GM19025 (cell line): ENCODE data around the gene FHAD1.

Experiments used
- ATAC-seq: cut with Tn5 transposase; IDR thresholded peaks from one replicate; pipeline ENCODE4 v1.9.1; 2021; ENCODE audit warnings: mild to moderate bottlenecking, low read depth, moderate library complexity; ENCODE audit not compliant: unreplicated experiment

FHAD1 gene

GRCh38 chr1:15342408-15342967, 95.5 kb downstream of the FHAD1 start:
- no peak for ATAC-seq

GRCh38 chr1:15343099-15343498, 96.1 kb downstream of the FHAD1 start:
- ATAC-seq: no peak

- ATAC-seq: no peak
Measured at GRCh38 chr1:15343729-15344128, 96.7 kb downstream of the FHAD1 start.

DNA sequence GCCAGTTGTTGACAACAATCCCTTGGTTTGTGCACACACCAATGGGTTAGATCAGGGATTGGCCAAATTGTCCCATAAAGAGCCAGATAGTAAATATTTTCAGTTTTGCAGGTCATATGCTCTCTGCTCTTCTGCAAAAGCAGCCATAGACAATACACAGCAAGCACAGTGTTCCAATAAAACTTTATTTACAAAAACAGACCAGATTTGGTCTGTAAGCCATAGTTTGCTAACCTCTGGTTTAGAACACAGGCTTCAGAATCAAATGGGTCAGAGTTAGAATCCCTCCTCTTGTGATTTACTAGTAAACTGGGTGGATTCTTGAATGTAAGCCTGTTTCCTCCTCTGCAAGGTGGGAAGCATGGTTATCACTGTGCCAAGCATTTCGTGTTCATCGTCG, 97.4 kb downstream of the FHAD1 start:
- ATAC-seq: no peak

DNA sequence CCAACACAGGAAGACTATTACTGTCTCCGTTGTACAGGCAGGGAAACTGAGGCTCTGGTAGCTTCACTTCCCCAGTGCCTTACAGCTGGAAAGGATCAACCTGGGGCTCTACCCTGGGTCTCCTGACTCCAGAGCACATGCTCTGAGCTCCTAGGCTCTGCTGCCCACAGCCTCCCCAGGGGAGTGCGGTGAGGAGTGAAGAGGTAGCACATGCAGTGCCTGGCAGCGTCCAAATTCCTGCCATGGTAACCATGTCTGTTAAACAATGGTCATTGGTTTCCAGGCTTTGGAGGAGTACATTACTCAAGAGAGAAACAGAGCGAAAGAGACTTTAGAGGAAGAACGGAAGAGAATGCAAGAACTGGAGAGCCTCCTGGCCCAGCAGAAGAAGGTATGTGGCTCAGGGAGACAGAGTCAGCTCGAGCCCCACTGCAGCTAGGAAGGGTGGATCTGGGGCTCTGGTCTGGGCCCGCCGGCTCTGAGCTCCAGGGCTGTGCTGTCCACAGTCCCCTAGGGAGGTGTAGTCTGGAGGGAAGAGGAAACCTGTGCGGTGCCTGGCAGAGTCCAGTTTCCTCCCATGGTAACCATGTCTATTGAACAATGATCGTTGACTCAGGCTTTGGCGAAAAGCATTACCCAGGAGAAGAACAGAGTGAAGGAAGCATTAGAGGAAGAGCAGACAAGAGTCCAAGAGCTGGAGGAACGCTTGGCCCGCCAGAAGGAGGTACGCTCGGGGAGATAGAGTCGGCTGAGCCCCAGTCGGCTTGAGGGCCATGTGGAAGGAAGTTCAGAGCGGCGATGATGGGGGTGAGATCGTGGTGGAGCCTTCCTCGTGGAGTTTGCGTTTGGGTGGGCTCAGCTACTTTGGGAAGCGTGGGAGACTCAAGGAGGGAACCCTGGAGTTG, 98.0 kb downstream of the FHAD1 start:
- ATAC-seq: no peak

DNA sequence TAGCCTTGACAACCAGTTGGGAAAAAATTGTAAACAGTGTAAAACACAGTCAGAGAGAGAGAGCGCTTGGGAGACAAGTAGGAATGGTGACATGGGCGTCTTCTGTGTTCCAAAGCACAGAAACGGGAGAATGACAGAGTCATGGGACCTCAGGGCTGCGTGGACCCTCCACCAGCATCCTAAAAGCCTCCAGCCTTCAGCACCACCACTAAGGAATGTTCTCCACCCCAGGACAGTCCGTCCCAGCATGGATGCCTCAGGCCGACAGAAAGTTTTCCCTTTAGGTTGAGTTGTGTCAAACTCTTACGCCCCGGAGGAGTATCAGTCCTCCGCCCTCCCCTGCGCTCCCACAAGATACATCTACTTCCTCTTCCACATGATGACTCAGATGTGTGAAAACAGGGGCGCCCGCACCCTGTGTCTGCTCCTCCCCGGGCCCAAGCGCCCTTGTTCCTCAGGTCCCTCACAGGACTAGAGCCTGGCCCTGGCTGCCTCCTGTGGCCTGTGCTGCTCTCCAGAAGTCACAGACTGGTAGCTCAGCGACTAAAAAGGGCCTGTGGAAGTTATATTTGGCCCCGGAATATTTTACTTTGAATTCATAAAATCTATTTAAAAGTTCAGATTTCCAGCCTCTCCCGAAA, 98.8 kb downstream of the FHAD1 start:
- ATAC-seq: no peak

DNA sequence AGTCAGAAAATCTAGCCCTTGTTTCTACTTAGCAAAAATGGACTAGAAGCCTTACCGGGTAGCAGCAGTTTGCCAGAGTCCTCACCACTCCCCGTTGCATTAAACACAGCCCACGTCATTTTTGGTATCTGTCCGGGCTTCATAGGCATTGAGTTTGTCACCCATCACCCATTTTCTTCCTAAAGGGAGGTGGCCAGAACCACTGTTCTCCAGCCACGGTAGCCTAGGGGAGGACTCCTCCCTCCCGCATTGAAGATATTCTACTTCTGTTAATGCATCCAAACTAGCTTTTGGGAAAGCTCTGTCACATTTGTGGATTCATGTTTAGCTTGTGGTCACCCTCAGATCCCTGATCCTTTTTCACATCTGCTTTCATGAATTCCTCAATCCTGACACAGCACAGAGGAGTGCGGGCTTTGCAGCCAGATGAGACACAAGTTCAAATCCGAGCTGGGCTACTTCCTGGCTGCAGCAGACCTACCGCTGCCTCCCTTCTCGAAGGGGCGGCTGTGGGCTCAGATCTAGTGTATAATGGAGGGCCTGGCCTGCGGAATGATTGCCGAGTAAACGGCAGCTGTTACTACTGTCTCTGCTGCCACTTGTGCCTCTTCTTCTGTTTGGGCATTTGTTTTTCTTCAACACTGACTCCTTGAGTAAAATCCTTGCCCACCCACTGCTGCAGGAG, 99.5 kb downstream of the FHAD1 start:
- no peak for ATAC-seq

GRCh38 chr1:15347182-15347581, 100.2 kb downstream of the FHAD1 start:
- ATAC-seq: no peak

- ATAC-seq: no peak
Measured at GRCh38 chr1:15348648-15349047, 101.6 kb downstream of the FHAD1 start.

GRCh38 chr1:15349133-15349532, 102.1 kb downstream of the FHAD1 start:
- no peak for ATAC-seq

DNA sequence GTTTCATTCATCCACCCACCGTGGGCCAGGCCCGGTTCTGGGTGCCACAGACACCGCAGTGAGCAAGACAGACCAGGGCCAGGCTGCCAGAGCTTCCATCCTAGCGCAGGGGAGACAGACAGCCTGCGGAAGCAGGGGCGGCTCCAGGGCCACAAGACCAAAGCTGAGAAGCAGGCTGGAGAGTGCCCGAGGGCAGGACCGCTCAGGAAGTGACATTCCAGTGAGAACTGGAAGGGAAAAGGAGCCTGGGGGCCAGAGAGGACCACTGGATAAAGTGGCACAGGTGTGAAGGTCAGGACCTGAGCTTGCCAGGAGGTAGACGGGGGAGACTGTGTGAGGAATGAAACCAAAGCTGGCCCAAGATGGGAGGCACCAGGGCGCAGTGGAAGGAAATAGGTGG, 103.1 kb downstream of the FHAD1 start:
- no peak for ATAC-seq

DNA sequence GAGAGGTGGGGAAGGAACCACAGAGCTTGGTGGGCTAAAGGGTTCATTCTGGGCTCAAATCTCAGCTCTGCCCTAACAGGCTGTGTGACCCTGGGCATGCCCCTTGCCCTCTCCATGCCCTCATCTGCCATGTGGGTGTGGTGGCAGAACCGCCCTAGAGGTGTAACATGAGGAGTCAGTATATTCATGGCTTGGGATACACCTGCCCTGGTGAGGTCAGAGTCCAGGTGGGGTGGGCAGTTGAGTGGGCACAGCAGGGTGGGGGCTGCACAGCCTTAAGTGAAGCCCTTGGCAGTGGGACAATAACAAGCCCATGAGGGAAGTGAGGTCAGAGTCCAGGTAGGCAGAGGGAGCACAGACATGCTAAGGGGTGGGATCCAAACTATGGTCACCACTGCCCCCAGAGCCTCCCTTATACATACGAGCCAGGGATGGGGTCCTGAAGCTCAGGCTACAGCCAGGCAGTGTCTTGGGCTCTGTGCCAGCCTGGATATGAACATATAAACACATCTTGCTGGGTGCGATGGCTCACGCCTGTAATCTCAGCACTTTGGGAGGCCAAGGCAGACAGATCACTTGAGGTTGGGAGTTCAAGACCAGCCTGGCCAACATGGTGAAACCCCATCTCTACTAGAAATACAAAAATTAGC, 103.7 kb downstream of the FHAD1 start:
- no peak for ATAC-seq

- no peak for ATAC-seq
Measured at GRCh38 chr1:15351310-15351709, 104.3 kb downstream of the FHAD1 start.

DNA sequence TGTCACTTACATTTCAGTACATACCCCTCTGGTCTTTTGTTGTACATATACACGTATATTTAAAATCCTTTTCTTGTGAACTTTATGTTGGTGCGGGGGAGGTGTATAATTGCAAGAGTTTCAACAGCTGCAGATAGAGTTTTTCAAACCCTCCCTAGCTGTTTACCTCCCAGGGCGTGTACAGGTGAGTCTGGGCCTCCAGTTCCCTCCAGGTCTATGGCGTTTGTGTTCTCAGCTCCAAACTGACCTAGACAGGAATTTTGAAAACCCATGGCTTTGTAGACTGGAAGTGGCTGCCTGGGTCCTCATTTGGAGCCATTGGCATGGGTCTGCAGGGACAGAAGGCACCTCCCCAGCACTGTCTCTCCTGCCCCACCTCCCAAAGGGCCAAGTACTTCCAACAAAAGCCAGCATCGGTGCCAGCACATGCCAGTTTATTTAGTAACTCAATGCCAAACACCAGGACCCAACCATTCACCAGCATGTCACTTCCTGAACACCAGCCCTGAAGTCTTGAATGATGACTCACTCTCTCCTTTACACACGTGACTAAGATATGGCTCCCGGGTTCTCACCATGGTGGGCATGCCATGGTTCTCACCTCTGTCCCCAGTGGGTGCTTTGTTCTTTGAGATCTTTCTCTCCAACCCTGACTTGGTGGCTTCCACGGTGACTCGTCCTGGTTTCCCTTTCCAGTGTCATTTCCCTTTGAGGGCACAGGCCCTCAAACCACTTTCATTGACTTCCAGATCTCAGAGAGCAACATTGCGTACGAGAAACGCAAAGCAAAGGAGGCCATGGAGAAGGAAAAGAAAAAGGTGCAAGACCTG, 105.3 kb downstream of the FHAD1 start:
- no peak for ATAC-seq

- ATAC-seq: no peak
Measured at GRCh38 chr1:15353839-15354579, 107.0 kb downstream of the FHAD1 start.

DNA sequence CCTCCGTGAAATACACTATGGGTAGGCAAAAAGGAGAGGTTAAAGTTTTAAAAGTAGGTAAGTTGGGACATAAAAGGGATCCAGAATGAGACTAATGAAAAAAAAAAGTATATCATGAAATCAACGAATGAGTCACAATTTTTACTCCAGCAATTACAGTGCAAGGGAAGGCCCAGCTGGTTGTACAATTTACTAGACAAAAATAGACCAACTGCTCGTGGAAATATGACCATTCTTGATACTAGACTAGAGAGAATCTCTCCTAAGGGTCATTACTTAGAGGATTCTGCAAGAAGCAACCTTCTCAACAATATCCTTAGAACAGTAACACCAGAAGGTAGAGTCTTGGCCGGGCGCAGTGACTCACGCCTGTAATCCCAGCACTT, 107.5 kb downstream of the FHAD1 start:
- no peak for ATAC-seq

DNA sequence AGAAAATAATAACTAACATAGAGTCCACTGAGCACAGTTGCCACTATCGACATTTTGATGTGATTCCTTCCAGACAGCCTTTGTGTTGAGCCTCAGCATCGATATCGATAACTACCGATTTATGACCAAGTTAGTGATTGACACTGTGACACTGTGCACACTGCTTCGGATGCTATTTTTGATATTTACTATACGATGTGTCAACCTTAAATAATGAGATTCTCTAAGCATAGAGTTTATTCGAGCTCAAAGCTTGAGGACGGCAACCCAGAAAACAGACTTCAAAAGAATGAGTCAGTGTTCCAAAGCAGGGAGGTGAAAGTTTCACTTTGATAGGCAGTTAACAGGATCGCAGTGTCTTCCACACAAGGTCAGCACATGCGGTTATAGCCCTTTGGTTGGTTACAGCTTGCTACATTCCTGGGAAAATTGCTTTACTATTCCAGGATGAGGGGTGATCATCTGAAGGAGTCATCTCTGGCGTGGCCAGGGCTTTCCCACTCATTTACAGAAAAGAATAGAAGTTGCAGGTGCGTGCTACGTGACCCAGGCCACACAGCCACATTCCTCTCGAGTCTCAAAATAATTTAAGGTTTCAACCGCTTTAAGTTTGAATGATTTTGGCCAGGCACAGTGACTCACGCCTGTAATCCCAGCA, 109.1 kb downstream of the FHAD1 start:
- no peak for ATAC-seq

DNA sequence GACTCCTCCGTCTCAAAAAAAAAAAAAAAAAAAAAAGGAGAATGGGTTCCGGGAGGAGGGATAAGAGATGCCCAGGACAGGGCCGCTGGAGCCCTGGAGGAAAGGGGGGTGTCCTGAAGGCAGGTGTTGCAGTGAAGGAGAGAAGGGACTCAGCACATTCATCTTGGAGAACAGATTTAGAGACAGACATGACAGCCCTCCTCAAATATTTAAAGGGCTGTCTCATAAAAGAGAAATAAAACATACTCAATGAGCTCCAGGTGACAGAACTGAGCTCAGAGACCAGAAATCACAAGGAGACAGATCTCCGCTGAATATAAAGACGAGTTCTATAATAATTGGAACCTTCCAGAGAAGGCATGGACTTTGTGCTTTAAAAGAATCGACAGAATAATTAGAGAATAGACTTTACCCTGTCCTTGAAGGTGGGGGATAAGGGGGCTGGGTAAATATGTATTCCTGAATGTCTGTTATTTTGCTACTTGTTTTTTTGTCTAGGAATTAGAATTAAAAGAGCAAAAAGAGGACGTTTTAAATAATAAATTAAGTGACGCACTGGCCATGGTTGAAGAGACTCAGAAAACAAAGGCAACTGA, 110.7 kb downstream of the FHAD1 start:
- ATAC-seq: no peak
